Upper lobe of right lung (tissue), 1 donor: Measurements from ENCODE around the gene NME9. TPM values are rescaled to one million over a fixed set of nuclear protein-coding genes. Genes with fewer than 3 reads are reported as not detected.

Experiments
- ATAC-seq: fragments of 200-7000 bp; cut with Tn5 transposase; one replicate; pipeline ENCODE4 v1.9.1; 2020; ENCODE audit warnings: mild to moderate bottlenecking, moderate library complexity
- DNase-seq: peaks from one replicate; pipeline ENCODE4 v3.0.0-alpha.2; 2020
- H3K27ac ChIP-seq: fragments of 200-600 bp; one replicate; pipeline ENCODE4 v1.8.0; 2022
- H3K27me3 ChIP-seq: fragments of 200-600 bp; one replicate; pipeline ENCODE4 v1.8.0; 2022; ENCODE audit warnings: mild to moderate bottlenecking
- H3K36me3 ChIP-seq: fragments of 200-600 bp; one replicate; pipeline ENCODE4 v1.8.0; 2022
- H3K4me1 ChIP-seq: fragments of 200-600 bp; one replicate; pipeline ENCODE4 v1.8.0; 2022
- H3K4me3 ChIP-seq: fragments of 200-600 bp; one replicate; pipeline ENCODE4 v1.8.0; 2022; ENCODE audit warnings: mild to moderate bottlenecking
- H3K9me3 ChIP-seq: fragments of 200-600 bp; one replicate; pipeline ENCODE4 v1.8.0; 2022
- intact Hi-C: fragments of 100-400 bp; cut with DNase I; formaldehyde crosslinking; loops from one replicate; pipeline ENCODE4 v1.11.0; 2022
- total RNA-seq: library from RNA; stranded (reverse); fragmentation: NEBNext Ultra II Directional; extraction: Animal tissue kit (Norgen Biotek cat#: 25700); gene quantifications from one replicate; pipeline ENCODE4 v1.2.1, GENCODE V29; 2021
- TF ChIP-seq, protein P1 (sequence below): fragments of 200-600 bp; IDR thresholded peaks from one replicate; pipeline ENCODE4 v1.8.0; 2022; ENCODE audit warnings: antibody characterized with exemption
- donor health status: DM: no; HTN: yes; CAD: no; lungs with severe emphysema.

Gene NME9
- total RNA-seq, 1 donor from 2014 or later = not detected

DNA sequence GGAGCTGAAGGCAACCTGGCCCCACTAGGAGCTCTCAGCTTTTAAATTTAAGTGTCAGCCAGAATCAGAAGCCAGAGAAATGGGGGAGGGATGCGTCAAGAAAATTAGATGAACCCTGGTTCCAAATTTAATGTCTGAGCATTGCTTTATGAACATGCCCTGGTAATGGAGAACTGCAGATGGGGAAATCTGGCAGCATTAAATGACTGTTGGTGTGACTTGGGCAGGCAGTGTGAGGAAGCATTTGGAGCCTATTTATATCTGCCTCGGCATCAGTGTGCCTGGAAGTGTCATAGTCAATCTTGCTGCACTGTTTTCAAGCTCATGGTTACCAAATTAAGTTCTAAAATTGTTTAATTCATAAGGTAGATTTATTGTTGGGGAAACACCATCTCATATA is 29.0 kb downstream of the NME9 start:
- H3K4me3 ChIP-seq = no peak overlapping the region
- TF ChIP-seq, protein P1, sequence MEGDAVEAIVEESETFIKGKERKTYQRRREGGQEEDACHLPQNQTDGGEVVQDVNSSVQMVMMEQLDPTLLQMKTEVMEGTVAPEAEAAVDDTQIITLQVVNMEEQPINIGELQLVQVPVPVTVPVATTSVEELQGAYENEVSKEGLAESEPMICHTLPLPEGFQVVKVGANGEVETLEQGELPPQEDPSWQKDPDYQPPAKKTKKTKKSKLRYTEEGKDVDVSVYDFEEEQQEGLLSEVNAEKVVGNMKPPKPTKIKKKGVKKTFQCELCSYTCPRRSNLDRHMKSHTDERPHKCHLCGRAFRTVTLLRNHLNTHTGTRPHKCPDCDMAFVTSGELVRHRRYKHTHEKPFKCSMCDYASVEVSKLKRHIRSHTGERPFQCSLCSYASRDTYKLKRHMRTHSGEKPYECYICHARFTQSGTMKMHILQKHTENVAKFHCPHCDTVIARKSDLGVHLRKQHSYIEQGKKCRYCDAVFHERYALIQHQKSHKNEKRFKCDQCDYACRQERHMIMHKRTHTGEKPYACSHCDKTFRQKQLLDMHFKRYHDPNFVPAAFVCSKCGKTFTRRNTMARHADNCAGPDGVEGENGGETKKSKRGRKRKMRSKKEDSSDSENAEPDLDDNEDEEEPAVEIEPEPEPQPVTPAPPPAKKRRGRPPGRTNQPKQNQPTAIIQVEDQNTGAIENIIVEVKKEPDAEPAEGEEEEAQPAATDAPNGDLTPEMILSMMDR = no peak
- no peak for DNase-seq
- no peak overlapping the region for H3K27ac ChIP-seq
- intact Hi-C loops = no loop called here
- no peaks in the 10 kb centered on the region for H3K27me3 ChIP-seq
- H3K9me3 ChIP-seq = no peaks in the 10 kb centered on the region
- no peaks in the 10 kb centered on the region for H3K4me1 ChIP-seq
- no peak for ATAC-seq
- H3K36me3 ChIP-seq = peaks cover 23% of the 10 kb centered on the region

DNA sequence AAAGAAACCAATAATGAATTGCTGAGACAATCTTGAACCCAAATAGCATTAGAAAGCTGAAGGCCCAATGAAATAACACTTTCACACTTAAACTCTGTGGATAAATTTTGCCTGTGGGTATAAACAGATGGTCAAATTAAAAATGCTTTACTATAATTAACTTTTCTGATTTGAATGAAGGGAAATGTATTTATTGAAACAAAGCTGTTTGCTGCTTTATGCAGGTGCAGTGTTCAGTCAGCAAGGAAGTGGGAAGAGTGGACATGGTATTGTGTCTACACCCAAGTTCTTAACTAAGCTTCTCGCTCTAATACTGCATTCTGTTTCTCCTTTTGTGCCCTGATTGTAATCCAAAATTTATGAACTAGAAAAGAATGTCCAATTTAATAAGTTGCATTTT is 31.8 kb downstream of the NME9 start:
- DNase-seq (no peak), ATAC-seq (no peak)
- Histone ChIP-seq H3K27ac (no peak overlapping the region), H3K4me3 (no peak overlapping the region), H3K36me3 (peaks cover 37% of the 10 kb centered on the region), H3K27me3 (no peaks in the 10 kb centered on the region), H3K9me3 (no peaks in the 10 kb centered on the region), H3K4me1 (no peaks in the 10 kb centered on the region)
- intact Hi-C loops = no loop called here
- TF ChIP-seq, protein P1 = no peak

DNA sequence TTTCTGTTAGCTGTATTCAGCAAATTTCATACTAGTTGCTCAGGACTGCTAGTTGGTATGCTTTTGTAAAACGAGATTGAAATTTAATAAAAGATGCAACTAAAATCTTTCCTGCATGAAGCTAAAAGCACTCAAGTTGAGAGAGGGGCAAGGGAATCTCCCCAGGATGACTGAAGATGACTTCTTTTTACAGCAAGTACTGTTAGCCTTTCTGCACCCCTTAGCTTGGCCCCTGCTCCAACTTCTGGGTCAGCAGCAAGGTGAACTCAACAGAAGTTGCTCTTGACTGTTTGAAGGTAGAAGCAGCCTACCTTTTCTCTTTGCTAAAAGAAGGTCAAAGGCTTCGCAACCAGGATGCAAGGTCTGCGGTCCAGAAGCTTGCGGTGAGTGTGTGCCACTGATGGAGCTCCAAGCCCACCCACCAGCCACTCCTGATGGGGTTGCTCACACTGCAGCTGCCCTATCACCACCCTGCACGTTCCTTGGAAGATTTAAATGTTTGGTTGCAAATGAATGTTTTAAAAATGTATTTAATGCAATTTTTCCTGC is 32.5 kb downstream of the NME9 start:
- intact Hi-C loops = no loop called here
- ATAC-seq (no peak), DNase-seq (no peak)
- Histone ChIP-seq H3K27ac (no peak overlapping the region), H3K9me3 (no peaks in the 10 kb centered on the region), H3K27me3 (no peaks in the 10 kb centered on the region), H3K4me1 (no peaks in the 10 kb centered on the region), H3K4me3 (no peak overlapping the region), H3K36me3 (peaks cover 44% of the 10 kb centered on the region)
- TF ChIP-seq, protein P1 = no peak

DNA sequence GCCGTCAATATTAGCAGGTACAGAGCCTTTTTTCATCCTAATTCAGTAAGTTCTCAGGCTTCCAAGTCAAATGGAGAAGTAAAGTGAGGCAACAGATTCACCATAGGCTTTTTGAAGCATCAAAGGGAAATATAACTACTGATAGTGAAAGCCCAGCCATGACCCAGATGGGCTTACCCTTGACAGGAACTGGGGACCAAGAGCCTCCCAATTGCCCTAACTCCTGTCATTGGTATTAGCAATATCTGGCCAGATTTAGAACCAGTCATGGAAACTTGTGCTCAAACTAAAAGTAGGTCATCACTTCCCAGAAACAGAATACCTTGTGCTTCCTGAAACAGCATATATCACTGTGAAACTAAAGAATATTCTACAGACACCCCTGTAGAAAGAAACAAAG is 33.0 kb downstream of the NME9 start:
- Histone ChIP-seq H3K4me1 (no peaks in the 10 kb centered on the region), H3K27me3 (no peaks in the 10 kb centered on the region), H3K4me3 (no peak overlapping the region), H3K27ac (no peak overlapping the region), H3K36me3 (peaks cover 49% of the 10 kb centered on the region), H3K9me3 (no peaks in the 10 kb centered on the region)
- intact Hi-C loops = no loop called here
- TF ChIP-seq, protein P1 = no peak
- no peak for ATAC-seq
- no peak for DNase-seq

DNA sequence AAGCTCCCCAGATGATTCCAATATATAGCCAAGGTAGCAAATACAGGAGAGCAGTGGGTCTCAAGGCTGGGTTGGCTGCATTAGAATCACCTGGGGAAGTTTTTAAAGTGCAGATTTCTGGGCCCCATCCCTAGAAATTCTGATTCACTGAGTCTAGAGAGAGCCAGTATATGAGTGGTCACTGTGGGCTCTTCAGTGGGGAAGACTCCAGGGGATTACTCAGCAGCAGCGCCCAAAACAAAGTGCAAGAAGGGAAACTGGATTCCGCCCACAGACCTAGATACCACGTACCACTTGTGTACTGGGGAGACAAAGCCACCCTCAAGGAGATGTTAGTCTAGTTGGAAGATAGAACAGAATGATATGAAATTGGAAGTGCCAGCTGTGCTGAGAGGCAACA is 40.0 kb downstream of the NME9 start:
- no peak for DNase-seq
- intact Hi-C loops = no loop called here
- H3K27ac ChIP-seq = no peak overlapping the region
- H3K4me1 ChIP-seq = no peaks in the 10 kb centered on the region
- no peak overlapping the region for H3K4me3 ChIP-seq
- TF ChIP-seq, protein P1 = no peak
- no peak for ATAC-seq
- no peaks in the 10 kb centered on the region for H3K27me3 ChIP-seq
- no peaks in the 10 kb centered on the region for H3K9me3 ChIP-seq
- peaks cover 90% of the 10 kb centered on the region for H3K36me3 ChIP-seq

DNA sequence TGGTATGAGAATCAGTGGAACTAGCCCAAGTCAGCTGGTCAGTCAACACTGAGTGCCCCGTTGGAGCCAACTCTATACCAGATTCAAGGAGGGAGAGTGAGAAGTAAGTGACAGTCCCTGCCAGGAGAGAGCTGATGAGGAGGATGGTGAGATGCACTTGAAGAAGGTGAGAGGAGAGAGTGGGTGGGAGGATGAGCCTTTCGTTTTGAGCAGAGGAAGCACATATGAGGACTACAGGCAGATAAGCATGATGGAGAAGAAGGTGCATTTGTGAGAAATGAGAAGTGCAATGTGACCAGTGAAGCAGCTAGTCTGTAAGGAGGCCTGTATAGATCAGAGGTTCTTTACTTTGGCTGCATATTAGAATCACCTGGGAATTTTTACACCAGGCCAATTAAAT is 40.4 kb downstream of the NME9 start:
- ATAC-seq = no peak
- TF ChIP-seq, protein P1 = no peak
- Histone ChIP-seq H3K9me3 (no peaks in the 10 kb centered on the region), H3K36me3 (peaks cover 94% of the 10 kb centered on the region), H3K4me3 (no peak overlapping the region), H3K4me1 (no peaks in the 10 kb centered on the region), H3K27ac (no peak overlapping the region), H3K27me3 (no peaks in the 10 kb centered on the region)
- DNase-seq = no peak
- intact Hi-C loops = no loop called here
